ENCODE data around the gene DPH2.

- TF ChIP-seq, protein P1, sequence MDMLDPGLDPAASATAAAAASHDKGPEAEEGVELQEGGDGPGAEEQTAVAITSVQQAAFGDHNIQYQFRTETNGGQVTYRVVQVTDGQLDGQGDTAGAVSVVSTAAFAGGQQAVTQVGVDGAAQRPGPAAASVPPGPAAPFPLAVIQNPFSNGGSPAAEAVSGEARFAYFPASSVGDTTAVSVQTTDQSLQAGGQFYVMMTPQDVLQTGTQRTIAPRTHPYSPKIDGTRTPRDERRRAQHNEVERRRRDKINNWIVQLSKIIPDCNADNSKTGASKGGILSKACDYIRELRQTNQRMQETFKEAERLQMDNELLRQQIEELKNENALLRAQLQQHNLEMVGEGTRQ (IDR thresholded peaks at IDR 0.05): no peak
- no peak for TF ChIP-seq CTCF (IDR thresholded peaks at IDR 0.05)
- TF ChIP-seq EP300 (IDR thresholded peaks at IDR 0.05): no peak
- no peak for TF ChIP-seq ELK1 (IDR thresholded peaks at IDR 0.05; ENCODE audit: low read depth, low read length)
- TF ChIP-seq PBX3 (IDR thresholded peaks at IDR 0.05): no peak
- no peak for TF ChIP-seq NFE2L2 (conservative IDR thresholded peaks at IDR 0.05; ENCODE audit: low read length)
- no peak for TF ChIP-seq NPAS2 (CRISPR knock-in tag; IDR thresholded peaks at IDR 0.05; ENCODE audit: borderline replicate concordance)
- no peak for TF ChIP-seq BCL3 (IDR thresholded peaks at IDR 0.05)
These were observed 46.5 kb downstream of the DPH2 start for GRCh38 chr1:44016041-44016889.
